ENCODE data around the gene ZNF570. TPM values are rescaled to one million over a fixed set of nuclear protein-coding genes. Genes with fewer than 3 reads are reported as not detected.

The ZNF570 gene
- total RNA-seq, 1 donor from 2014 or later, result 30.9 TPM

GRCh38 chr19:37519890-37520289, 50.7 kb downstream of the ZNF570 start:
- Histone ChIP-seq H3K4me1 (no peaks in the 10 kb centered on the region), H3K4me3 (no peak overlapping the region), H3K79me2 (ENCODE audit: low read depth) (no peaks in the 10 kb centered on the region), H3K9me3 (ENCODE audit: low read depth) (no peaks in the 10 kb centered on the region), H3K27ac (no peak overlapping the region), H3F3A (ENCODE audit: low read depth) (no peaks in the 10 kb centered on the region), H2AFZ (replicated peaks) (no peak overlapping the region), H3K9ac (no peak overlapping the region), H3K4me2 (no peak overlapping the region), H4K20me1 (ENCODE audit: low read depth) (no peaks in the 10 kb centered on the region), H3K27me3 (no peaks in the 10 kb centered on the region), H3K36me3 (peaks cover 17% of the 10 kb centered on the region)
- Mint-ChIP-seq H3K4me1 (no peaks in the 10 kb centered on the region), H3K4me3 (no peak overlapping the region), H3K27ac (no peak overlapping the region), H3K36me3 (peaks cover 53% of the 10 kb centered on the region), H3K27me3 (ENCODE audit: insufficient read depth, low read depth) (peaks cover 4% of the 10 kb centered on the region), H3K9me3 (peaks cover 46% of the 10 kb centered on the region)
- no peak for DNase-seq (ENCODE audit: low spot score)
- TF ChIP-seq CTCF (IDR thresholded peaks at IDR 0.05), result no peak
- TF ChIP-seq EZH2phosphoT487 (IDR thresholded peaks at IDR 0.05), result no peak

- H3K79me2 ChIP-seq (ENCODE audit: low read depth), result no peaks in the 10 kb centered on the region
- H3K27ac ChIP-seq, result no peak overlapping the region
- H3K4me2 ChIP-seq, result no peak overlapping the region
- peaks cover 38% of the 10 kb centered on the region for H3K36me3 ChIP-seq
- H3K36me3 Mint-ChIP-seq, result peaks cover 51% of the 10 kb centered on the region
- H3K4me3 Mint-ChIP-seq, result no peak overlapping the region
- no peaks in the 10 kb centered on the region for H3K27me3 Mint-ChIP-seq (ENCODE audit: insufficient read depth, low read depth)
- H3K4me3 ChIP-seq, result no peak overlapping the region
- H4K20me1 ChIP-seq (ENCODE audit: low read depth), result no peaks in the 10 kb centered on the region
- H3K27me3 ChIP-seq, result no peaks in the 10 kb centered on the region
- peaks cover 60% of the 10 kb centered on the region for H3K9me3 Mint-ChIP-seq
- peaks cover 3% of the 10 kb centered on the region for H3F3A ChIP-seq (ENCODE audit: low read depth)
- no peak overlapping the region for H2AFZ ChIP-seq (replicated peaks)
- no peaks in the 10 kb centered on the region for H3K4me1 ChIP-seq
- H3K27ac Mint-ChIP-seq, result no peak overlapping the region
- no peak for DNase-seq (ENCODE audit: low spot score)
- peaks cover 42% of the 10 kb centered on the region for H3K9me3 ChIP-seq (ENCODE audit: low read depth)
- H3K9ac ChIP-seq, result no peak overlapping the region
- TF ChIP-seq EZH2phosphoT487 (IDR thresholded peaks at IDR 0.05) (no peak), CTCF (IDR thresholded peaks at IDR 0.05) (no peak), EZH2 (IDR thresholded peaks at IDR 0.05) (no peak)
- no peaks in the 10 kb centered on the region for H3K4me1 Mint-ChIP-seq
Observed at GRCh38 chr19:37537391-37537947, 68.3 kb downstream of the ZNF570 start.

Other genes with a start within 250 kb of the ZNF570 start
- 7.1 and 8.6 TPM in 2 replicates for gene ZNF527, start 98.3 kb upstream of the ZNF570 start, total RNA-seq (ENCODE audit: low replicate concordance)
- 27.3 and 31.6 TPM in 2 replicates for gene ZNF569, start 1.9 kb upstream of the ZNF570 start, total RNA-seq (ENCODE audit: low replicate concordance)
- gene ZNF793, start 37.6 kb downstream of the ZNF570 start, total RNA-seq (ENCODE audit: low replicate concordance), result 13.5 and 17.3 TPM in 2 replicates
- 7.9 and 8.0 TPM in 2 replicates for gene ZNF571, start 125.4 kb downstream of the ZNF570 start, total RNA-seq (ENCODE audit: low replicate concordance)
- gene ZNF540, start 125.5 kb downstream of the ZNF570 start, total RNA-seq (ENCODE audit: low replicate concordance), result 0.11 and 0.40 TPM in 2 replicates
- gene ZFP30, start 186.1 kb downstream of the ZNF570 start, total RNA-seq (ENCODE audit: low replicate concordance), result 32.0 and 39.6 TPM in 2 replicates

Measured in neural progenitor cell (in vitro differentiated cells).